ENCODE results near the gene OSTF1.

The OSTF1 gene

GRCh38 chr9:75181750-75182149 lies 93.4 kb downstream of the OSTF1 start:
- no peak for TF ChIP-seq SUZ12 (IDR thresholded peaks at IDR 0.05; ENCODE audit: extremely low read depth, insufficient read depth, insufficient read length)
- TF ChIP-seq ZNF274 (IDR thresholded peaks at IDR 0.05; ENCODE audit: low read depth, low read length) = no peak
- TF ChIP-seq YY1 (IDR thresholded peaks at IDR 0.05; ENCODE audit: insufficient read depth, insufficient read length) = no peak
- H3K9ac ChIP-seq (ENCODE audit: insufficient read length, low read depth) = no peak overlapping the region
- H3K36me3 ChIP-seq (ENCODE audit: insufficient read depth, insufficient read length, low read length) = no peaks in the 10 kb centered on the region
- no peak overlapping the region for H3K4me3 ChIP-seq (ENCODE audit: insufficient read length, low read depth)
- no peaks in the 10 kb centered on the region for H3K4me1 ChIP-seq (ENCODE audit: insufficient read depth, insufficient read length)
- no peaks in the 10 kb centered on the region for H3K9me3 ChIP-seq (ENCODE audit: insufficient read depth, low read length)
- DNase-seq (ENCODE audit: low read depth, low spot score) = no peak
- no peaks in the 10 kb centered on the region for H3K27me3 ChIP-seq (ENCODE audit: insufficient read depth, insufficient read length)

GRCh38 chr9:75183306-75183705 lies 95.0 kb downstream of the OSTF1 start:
- H3K4me1 ChIP-seq (ENCODE audit: insufficient read depth, insufficient read length) = no peaks in the 10 kb centered on the region
- no peak overlapping the region for H3K9ac ChIP-seq (ENCODE audit: insufficient read length, low read depth)
- H3K36me3 ChIP-seq (ENCODE audit: insufficient read depth, insufficient read length, low read length) = no peaks in the 10 kb centered on the region
- no peak overlapping the region for H3K4me3 ChIP-seq (ENCODE audit: insufficient read length, low read depth)
- no peak for TF ChIP-seq YY1 (IDR thresholded peaks at IDR 0.05; ENCODE audit: insufficient read depth, insufficient read length)
- TF ChIP-seq SUZ12 (IDR thresholded peaks at IDR 0.05; ENCODE audit: extremely low read depth, insufficient read depth, insufficient read length) = no peak
- no peak for TF ChIP-seq ZNF274 (IDR thresholded peaks at IDR 0.05; ENCODE audit: low read depth, low read length)
- no peaks in the 10 kb centered on the region for H3K9me3 ChIP-seq (ENCODE audit: insufficient read depth, low read length)
- DNase-seq (ENCODE audit: low read depth, low spot score) = no peak
- no peaks in the 10 kb centered on the region for H3K27me3 ChIP-seq (ENCODE audit: insufficient read depth, insufficient read length)

- H3K9me3 ChIP-seq (ENCODE audit: insufficient read depth, low read length) = no peaks in the 10 kb centered on the region
- no peak overlapping the region for H3K4me3 ChIP-seq (ENCODE audit: insufficient read length, low read depth)
- H3K27me3 ChIP-seq (ENCODE audit: insufficient read depth, insufficient read length) = no peaks in the 10 kb centered on the region
- TF ChIP-seq YY1 (IDR thresholded peaks at IDR 0.05; ENCODE audit: insufficient read depth, insufficient read length) (no peak), ZNF274 (IDR thresholded peaks at IDR 0.05; ENCODE audit: low read depth, low read length) (no peak), SUZ12 (IDR thresholded peaks at IDR 0.05; ENCODE audit: extremely low read depth, insufficient read depth, insufficient read length) (no peak)
- no peak overlapping the region for H3K9ac ChIP-seq (ENCODE audit: insufficient read length, low read depth)
- no peak for DNase-seq (ENCODE audit: low read depth, low spot score)
- no peaks in the 10 kb centered on the region for H3K36me3 ChIP-seq (ENCODE audit: insufficient read depth, insufficient read length, low read length)
- H3K4me1 ChIP-seq (ENCODE audit: insufficient read depth, insufficient read length) = no peaks in the 10 kb centered on the region
These were observed 96.2 kb downstream of the OSTF1 start for GRCh38 chr9:75184471-75184870.

GRCh38 chr9:75185585-75186170 lies 97.4 kb downstream of the OSTF1 start:
- TF ChIP-seq YY1 (IDR thresholded peaks at IDR 0.05; ENCODE audit: insufficient read depth, insufficient read length) (no peak), ZNF274 (IDR thresholded peaks at IDR 0.05; ENCODE audit: low read depth, low read length) (no peak), SUZ12 (IDR thresholded peaks at IDR 0.05; ENCODE audit: extremely low read depth, insufficient read depth, insufficient read length) (no peak)
- H3K9ac ChIP-seq (ENCODE audit: insufficient read length, low read depth) = no peak overlapping the region
- H3K9me3 ChIP-seq (ENCODE audit: insufficient read depth, low read length) = no peaks in the 10 kb centered on the region
- peak; percentile 35 for DNase-seq (ENCODE audit: low read depth, low spot score)
- no peak overlapping the region for H3K4me3 ChIP-seq (ENCODE audit: insufficient read length, low read depth)
- H3K27me3 ChIP-seq (ENCODE audit: insufficient read depth, insufficient read length) = no peaks in the 10 kb centered on the region
- H3K4me1 ChIP-seq (ENCODE audit: insufficient read depth, insufficient read length) = no peaks in the 10 kb centered on the region
- no peaks in the 10 kb centered on the region for H3K36me3 ChIP-seq (ENCODE audit: insufficient read depth, insufficient read length, low read length)

- TF ChIP-seq SUZ12 (IDR thresholded peaks at IDR 0.05; ENCODE audit: extremely low read depth, insufficient read depth, insufficient read length) (no peak), YY1 (IDR thresholded peaks at IDR 0.05; ENCODE audit: insufficient read depth, insufficient read length) (no peak), ZNF274 (IDR thresholded peaks at IDR 0.05; ENCODE audit: low read depth, low read length) (no peak)
- Histone ChIP-seq H3K4me1 (ENCODE audit: insufficient read depth, insufficient read length) (no peaks in the 10 kb centered on the region), H3K9ac (ENCODE audit: insufficient read length, low read depth) (no peak overlapping the region), H3K4me3 (ENCODE audit: insufficient read length, low read depth) (no peak overlapping the region), H3K27me3 (ENCODE audit: insufficient read depth, insufficient read length) (no peaks in the 10 kb centered on the region), H3K9me3 (ENCODE audit: insufficient read depth, low read length) (no peaks in the 10 kb centered on the region), H3K36me3 (ENCODE audit: insufficient read depth, insufficient read length, low read length) (no peaks in the 10 kb centered on the region)
- no peak for DNase-seq (ENCODE audit: low read depth, low spot score)
These were observed 98.6 kb downstream of the OSTF1 start for GRCh38 chr9:75186767-75187380.

GRCh38 chr9:75188756-75189155 lies 100.4 kb downstream of the OSTF1 start:
- H3K36me3 ChIP-seq (ENCODE audit: insufficient read depth, insufficient read length, low read length) = no peaks in the 10 kb centered on the region
- DNase-seq (ENCODE audit: low read depth, low spot score) = no peak
- no peak overlapping the region for H3K9ac ChIP-seq (ENCODE audit: insufficient read length, low read depth)
- no peak for TF ChIP-seq ZNF274 (IDR thresholded peaks at IDR 0.05; ENCODE audit: low read depth, low read length)
- no peak for TF ChIP-seq SUZ12 (IDR thresholded peaks at IDR 0.05; ENCODE audit: extremely low read depth, insufficient read depth, insufficient read length)
- TF ChIP-seq YY1 (IDR thresholded peaks at IDR 0.05; ENCODE audit: insufficient read depth, insufficient read length) = no peak
- H3K4me1 ChIP-seq (ENCODE audit: insufficient read depth, insufficient read length) = no peaks in the 10 kb centered on the region
- H3K27me3 ChIP-seq (ENCODE audit: insufficient read depth, insufficient read length) = no peaks in the 10 kb centered on the region
- H3K9me3 ChIP-seq (ENCODE audit: insufficient read depth, low read length) = no peaks in the 10 kb centered on the region
- H3K4me3 ChIP-seq (ENCODE audit: insufficient read length, low read depth) = no peak overlapping the region

- no peak overlapping the region for H3K4me3 ChIP-seq (ENCODE audit: insufficient read length, low read depth)
- no peak overlapping the region for H3K9ac ChIP-seq (ENCODE audit: insufficient read length, low read depth)
- no peak for DNase-seq (ENCODE audit: low read depth, low spot score)
- H3K36me3 ChIP-seq (ENCODE audit: insufficient read depth, insufficient read length, low read length) = no peaks in the 10 kb centered on the region
- TF ChIP-seq ZNF274 (IDR thresholded peaks at IDR 0.05; ENCODE audit: low read depth, low read length) = no peak
- no peaks in the 10 kb centered on the region for H3K9me3 ChIP-seq (ENCODE audit: insufficient read depth, low read length)
- H3K4me1 ChIP-seq (ENCODE audit: insufficient read depth, insufficient read length) = no peaks in the 10 kb centered on the region
- no peaks in the 10 kb centered on the region for H3K27me3 ChIP-seq (ENCODE audit: insufficient read depth, insufficient read length)
These were observed 102.4 kb downstream of the OSTF1 start for GRCh38 chr9:75190762-75191161.
